PC-3 (cell line): ENCODE measurements around the gene TIMM21.

Source experiments
- EZH2 ChIP-seq: fragments of 300-600 bp; sonication (generic); IDR thresholded peaks from one replicate; pipeline ENCODE4 v1.6.1; 2017; ENCODE audit warnings: antibody characterized with exemption, mild to moderate bottlenecking, low read length; ENCODE audit not compliant: unreplicated experiment
- EZH2phosphoT487 ChIP-seq: fragments of 300-600 bp; sonication (generic); IDR thresholded peaks from 2 replicates; pipeline ENCODE4 v1.6.1; 2018; ENCODE audit warnings: mild to moderate bottlenecking, antibody characterized with exemption, low read length, borderline replicate concordance
- TF ChIP-seq, protein P1 (sequence below): fragments of 300-600 bp; sonication (generic); conservative IDR thresholded peaks from 2 replicates; pipeline ENCODE4 v1.5.1; 2017; ENCODE audit warnings: antibody characterized with exemption, low read depth, mild to moderate bottlenecking, low read length

DNA sequence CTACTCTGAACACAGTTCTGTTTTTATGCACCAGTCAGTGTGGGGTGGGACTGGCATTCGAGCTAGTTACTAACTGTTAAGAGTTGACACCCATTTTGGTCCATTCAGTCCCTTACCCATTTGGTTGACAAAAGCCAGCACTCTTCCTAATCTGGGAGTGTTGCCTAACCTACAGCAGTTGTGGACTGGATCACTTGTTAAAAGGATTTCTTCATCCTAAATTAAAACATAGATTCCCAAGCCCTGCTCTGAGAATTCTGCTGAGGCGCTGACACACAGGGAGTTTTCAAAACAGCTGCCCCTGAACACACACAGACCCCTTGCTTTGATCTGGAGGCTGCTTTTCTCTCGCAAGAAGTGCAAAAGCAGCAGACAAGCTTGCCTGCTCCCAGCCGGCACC is 6.4 kb downstream of the TIMM21 start:
- TF ChIP-seq, protein P1, sequence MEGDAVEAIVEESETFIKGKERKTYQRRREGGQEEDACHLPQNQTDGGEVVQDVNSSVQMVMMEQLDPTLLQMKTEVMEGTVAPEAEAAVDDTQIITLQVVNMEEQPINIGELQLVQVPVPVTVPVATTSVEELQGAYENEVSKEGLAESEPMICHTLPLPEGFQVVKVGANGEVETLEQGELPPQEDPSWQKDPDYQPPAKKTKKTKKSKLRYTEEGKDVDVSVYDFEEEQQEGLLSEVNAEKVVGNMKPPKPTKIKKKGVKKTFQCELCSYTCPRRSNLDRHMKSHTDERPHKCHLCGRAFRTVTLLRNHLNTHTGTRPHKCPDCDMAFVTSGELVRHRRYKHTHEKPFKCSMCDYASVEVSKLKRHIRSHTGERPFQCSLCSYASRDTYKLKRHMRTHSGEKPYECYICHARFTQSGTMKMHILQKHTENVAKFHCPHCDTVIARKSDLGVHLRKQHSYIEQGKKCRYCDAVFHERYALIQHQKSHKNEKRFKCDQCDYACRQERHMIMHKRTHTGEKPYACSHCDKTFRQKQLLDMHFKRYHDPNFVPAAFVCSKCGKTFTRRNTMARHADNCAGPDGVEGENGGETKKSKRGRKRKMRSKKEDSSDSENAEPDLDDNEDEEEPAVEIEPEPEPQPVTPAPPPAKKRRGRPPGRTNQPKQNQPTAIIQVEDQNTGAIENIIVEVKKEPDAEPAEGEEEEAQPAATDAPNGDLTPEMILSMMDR: no peak
- no peak for TF ChIP-seq EZH2
- TF ChIP-seq EZH2phosphoT487: no peak
